ENCODE results near the gene PPP1R9A.

Gene PPP1R9A

GRCh38 chr7:94907026-94907810 is at the start of gene PPP1R9A:
TSS of gene PPP1R9A (plus strand) at chr7:94907594. CDS start at chr7:94910114, 2,520 bp downstream.
- DNase-seq (ENCODE audit: low read depth), result peak; percentile 19

- no peak for DNase-seq (ENCODE audit: low read depth)
Observed at GRCh38 chr7:94871132-94871531, 36.3 kb upstream of the PPP1R9A start.

- no peak for DNase-seq (ENCODE audit: low read depth)
Observed at GRCh38 chr7:94873239-94873638, 34.2 kb upstream of the PPP1R9A start.

DNA sequence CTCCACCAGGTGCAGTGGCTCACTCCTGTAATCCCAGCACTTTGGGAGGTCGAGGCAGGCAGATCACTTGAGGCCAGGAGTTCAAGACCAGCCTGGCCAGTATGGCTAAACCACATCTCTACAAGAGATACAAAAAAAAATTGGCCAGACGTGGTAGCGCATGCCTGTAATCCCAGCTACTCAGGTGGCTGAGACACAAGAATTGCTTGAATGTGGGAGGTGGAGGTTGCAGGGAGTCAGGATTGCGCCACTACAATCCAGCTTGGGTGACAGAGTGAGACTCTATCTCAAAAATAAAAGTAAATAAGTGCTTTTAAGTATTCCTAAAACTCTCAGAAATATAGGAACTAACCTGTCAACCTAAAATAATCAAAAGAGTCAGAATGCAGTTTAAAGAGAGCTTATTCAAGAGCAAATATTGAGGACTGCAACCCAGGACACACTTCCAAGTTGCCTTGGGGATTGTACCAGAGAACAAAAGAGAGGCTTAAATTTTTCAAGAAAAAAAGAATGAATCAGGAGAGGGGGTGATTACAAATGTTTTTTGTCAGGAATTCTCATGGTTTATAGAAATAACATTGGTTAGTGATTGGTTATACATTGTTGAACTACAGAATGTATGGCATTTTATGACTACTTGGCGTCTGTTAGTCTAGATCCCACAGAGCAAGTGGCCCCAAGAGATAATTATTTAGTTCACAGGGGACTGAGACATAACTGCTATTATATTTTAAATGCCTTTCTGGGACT is 33.2 kb upstream of the PPP1R9A start:
- no peak for DNase-seq (ENCODE audit: low read depth)

GRCh38 chr7:94875201-94875600 is 32.2 kb upstream of the PPP1R9A start:
- DNase-seq (ENCODE audit: low read depth), result no peak

GRCh38 chr7:94877731-94878670 is 29.4 kb upstream of the PPP1R9A start:
- DNase-seq (ENCODE audit: low read depth), result no peak

GRCh38 chr7:94882891-94883290 is 24.5 kb upstream of the PPP1R9A start:
- no peak for DNase-seq (ENCODE audit: low read depth)

DNA sequence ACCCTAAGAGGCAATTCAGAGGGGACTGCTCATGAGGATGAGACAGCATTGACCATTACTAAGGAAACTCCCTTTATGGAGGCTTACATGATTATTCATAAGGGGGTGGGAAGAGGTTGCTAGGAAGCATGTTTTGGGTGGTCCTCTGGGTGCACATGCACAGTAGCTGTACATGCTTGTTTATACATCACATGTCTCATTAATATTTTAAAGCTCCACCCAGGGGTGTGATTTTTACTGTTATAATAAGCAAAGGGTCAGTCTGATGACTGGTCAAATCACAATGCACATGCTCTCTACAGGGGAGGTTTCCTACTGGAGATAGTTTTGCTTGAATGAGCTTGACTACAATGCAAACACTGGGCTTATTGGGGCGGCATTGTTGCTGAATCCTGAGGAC is 23.8 kb upstream of the PPP1R9A start:
- no peak for DNase-seq (ENCODE audit: low read depth)

GRCh38 chr7:94888551-94888950 is 18.8 kb upstream of the PPP1R9A start:
- no peak for DNase-seq (ENCODE audit: low read depth)

GRCh38 chr7:94888995-94889523 is 18.3 kb upstream of the PPP1R9A start:
- DNase-seq (ENCODE audit: low read depth), result no peak

DNA sequence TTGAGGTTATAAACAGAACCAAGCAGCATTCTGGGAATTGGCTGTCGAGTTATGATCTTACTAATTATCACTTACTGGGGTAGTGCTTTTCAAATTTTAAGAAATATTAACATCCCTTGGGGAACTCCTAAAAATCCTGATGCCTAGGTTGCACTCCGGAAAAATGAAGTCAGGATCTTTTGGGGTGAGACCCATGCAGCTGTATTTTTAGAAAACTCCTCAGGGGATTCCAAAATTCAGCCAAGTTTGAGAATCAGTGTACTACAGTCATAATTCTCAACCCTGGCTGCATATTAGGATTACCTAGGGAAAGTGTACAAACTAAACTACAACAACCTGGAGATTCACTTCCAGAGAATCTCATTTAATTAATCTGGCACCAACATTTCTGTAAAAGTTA is 17.2 kb upstream of the PPP1R9A start:
- no peak for DNase-seq (ENCODE audit: low read depth)

- no peak for DNase-seq (ENCODE audit: low read depth)
Observed at GRCh38 chr7:94893661-94894060, 13.7 kb upstream of the PPP1R9A start.

DNA sequence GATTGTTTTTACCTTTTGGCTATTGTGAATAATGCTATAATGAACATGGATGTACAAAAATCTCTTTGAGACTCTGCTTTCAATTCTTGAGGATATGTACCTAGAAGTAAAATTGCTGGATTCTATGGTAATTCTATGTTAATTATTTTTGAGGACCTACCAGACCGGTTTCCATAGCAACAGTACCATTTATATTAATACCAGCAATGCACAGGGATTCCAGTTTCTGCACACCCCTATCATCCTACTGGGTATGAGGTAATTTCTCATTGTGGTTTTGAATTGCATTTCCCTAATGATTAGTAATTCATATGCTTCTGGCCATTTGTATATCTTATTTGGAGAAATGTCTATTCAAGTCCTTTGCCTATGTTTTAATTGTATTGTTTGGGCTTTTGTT is 9.9 kb upstream of the PPP1R9A start:
- no peak for DNase-seq (ENCODE audit: low read depth)

DNA sequence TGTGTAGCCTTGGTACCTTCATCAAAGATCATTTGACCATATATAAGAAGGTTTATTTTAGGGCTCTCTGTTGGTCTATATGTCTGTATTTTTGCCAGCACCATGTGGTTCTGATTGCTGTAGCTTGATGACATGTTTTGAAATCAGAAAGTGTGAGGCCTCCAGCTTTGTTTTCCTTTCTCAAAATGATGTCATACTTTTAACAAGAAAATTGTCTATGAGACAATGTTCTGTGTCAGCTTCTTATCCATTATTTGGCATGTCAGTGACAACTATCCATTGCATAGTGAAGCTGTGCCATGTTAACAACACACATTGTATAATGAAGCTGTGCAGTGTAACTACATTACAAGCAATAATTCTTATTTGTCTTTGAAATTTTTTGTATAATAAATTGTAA is 9.1 kb upstream of the PPP1R9A start:
- no peak for DNase-seq (ENCODE audit: low read depth)

GRCh38 chr7:94901981-94902380 is 5.4 kb upstream of the PPP1R9A start:
- no peak for DNase-seq (ENCODE audit: low read depth)

DNA sequence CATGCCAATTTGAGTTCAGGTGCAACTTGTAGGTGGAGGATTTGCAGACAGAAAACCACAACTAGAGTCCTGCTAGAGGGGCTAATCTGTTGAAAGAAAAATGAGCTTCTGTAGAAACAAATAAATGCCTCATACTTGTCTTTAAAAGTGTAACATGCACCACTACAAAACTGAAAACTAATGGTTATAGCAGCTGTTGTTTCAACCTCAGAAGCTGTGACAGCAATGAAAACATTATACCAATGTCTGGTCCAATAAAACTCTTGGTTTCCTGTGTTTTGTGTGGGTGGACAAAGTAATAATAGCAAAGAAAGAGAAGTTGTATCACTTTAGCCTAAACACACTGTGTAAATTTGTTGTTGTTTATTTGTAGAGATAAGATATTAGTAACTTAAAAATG is 3.4 kb upstream of the PPP1R9A start:
- no peak for DNase-seq (ENCODE audit: low read depth)

- DNase-seq (ENCODE audit: low read depth), result no peak
Observed at GRCh38 chr7:94904982-94905381, 2.4 kb upstream of the PPP1R9A start.

- peak; percentile 81 for DNase-seq (ENCODE audit: low read depth)
Observed at GRCh38 chr7:94906065-94906851, 1.1 kb upstream of the PPP1R9A start.

DNA sequence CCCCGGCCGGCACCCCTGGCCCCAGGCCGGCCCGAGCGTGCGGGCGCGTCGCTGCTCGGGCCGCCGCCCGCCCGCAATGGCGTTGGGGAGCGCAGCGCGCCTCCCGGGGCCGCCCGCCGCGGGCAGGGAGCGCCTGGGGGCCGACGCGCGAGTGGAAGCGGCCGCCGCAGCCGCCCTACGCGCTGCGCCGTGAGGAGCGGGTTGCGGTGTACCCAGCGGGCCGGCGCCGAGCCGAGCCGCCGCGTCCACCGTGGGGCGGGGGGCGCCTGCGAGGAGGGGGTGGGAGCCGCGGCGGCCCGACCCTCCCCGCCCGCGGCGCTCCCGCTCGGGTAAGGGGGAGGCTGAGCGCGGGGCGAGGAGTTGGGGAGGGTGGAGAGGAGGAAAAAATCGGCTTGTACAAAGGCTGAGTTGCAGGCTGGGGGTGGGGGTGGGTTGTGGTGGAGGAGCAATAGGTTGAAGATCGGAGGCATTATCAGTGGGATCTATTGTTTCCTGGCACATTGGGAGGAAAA is 473 bp downstream of the PPP1R9A start:
- DNase-seq (ENCODE audit: low read depth), result peak; percentile 1

- DNase-seq (ENCODE audit: low read depth), result peak; percentile 4
Observed at GRCh38 chr7:94908323-94909178, 1.2 kb downstream of the PPP1R9A start.

All from amniotic epithelial cell (primary cell).